ENCODE data around the gene NOL8. TPM values are rescaled to one million over a fixed set of nuclear protein-coding genes. Genes with fewer than 3 reads are reported as not detected.

The NOL8 gene
- total RNA-seq, 1 donor from 2014 or later: 15.5 TPM

DNA sequence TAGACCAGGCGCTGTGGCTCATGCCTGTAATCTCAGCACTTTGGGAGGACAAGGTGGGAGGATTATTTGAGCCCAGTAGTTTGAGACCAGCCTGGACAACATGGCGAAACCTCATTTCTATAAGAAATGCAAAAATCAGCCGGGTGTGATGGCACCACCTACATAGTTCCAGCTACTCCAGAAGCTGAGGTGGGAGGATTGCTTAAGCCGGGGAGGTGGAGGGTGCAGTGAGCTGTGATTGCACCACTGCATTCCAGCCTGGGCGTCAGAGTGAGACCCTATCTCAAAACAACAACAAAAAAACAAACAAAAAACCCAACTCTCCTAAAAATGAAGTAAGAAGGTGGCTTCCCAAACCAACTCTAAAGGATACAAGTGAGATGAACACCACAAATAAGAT is 54.6 kb downstream of the NOL8 start:
- DNase-seq (ENCODE audit: low read depth in 2 of 2): no peak

DNA sequence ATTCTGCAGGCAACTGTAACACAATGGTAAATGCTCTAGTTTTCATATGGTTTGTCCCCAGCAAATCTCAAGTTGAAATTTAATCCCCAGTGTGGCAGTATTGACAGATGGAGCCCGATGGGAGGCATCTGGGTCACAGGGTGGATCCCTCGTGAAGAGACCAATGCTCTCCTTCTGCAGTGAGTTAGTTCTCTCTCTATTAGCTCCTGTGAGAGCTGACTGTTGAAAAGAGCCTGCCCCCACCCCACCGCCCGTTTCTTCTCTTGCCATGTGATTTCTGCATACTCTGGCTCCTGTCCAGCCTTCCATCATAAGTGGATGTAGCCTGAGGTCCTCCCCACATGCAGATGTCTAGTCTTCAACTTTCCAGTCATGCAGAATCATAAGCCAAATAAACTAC is 58.7 kb downstream of the NOL8 start:
- no peak for DNase-seq (ENCODE audit: low read depth in 2 of 2)

DNA sequence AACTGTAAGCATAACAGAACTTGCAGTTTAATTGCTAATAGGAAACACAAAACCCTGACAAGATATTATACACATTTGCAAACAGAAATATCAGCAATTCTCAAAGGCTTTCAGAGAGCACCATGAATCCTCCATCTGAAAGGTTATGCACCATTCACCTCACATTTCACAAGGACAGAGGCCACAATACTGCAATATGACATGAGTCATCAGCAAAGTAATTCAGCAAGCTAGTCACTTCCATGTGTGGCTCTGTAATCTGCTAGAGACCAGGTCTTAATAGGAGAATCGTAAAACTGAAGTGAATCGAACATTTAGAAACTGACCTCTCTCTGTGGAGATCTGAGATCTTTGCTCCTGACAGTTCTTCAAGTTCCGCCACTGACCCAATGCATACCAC is 60.0 kb downstream of the NOL8 start:
- no peak for DNase-seq (ENCODE audit: low read depth in 2 of 2)

DNA sequence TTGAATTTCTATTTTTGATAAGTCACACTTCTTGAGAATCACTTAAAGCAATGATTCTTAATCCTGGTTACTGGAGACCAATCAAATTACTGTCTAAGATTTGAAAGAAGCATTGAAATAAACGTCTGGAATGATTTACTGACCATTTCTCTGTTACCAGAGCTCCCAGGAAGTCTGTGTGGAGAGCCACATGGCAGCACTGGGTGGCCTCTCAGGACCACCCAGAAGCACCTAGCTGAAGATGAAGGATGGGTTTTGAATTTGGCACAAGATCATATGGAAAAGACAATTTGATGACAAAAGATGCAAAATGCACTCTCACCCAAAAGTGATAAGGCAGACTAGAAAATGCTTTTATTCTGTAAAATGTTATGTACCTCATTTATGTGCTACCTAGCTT is 62.0 kb downstream of the NOL8 start:
- no peak for DNase-seq (ENCODE audit: low read depth in 2 of 2)

DNA sequence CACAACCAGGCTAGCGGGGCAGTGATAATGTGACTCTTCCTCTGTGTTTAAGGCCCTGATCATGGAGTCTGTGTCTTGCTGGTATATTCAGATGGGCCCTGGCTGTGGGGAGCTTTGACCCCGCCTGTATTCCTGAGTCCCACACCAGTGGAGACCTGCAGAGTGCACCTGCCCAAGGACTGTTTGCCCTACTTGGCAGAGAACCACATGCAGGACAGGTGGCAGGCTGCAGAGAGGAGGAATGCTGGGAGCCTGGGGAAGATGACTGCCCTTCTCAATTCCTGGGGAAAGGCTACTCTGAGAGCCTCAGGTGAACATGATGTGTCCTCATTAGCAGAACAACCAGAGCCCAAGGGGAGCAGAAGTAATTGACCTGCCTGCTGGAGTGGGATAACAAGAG is 67.8 kb downstream of the NOL8 start:
- no peak for DNase-seq (ENCODE audit: low read depth in 2 of 2)

DNA sequence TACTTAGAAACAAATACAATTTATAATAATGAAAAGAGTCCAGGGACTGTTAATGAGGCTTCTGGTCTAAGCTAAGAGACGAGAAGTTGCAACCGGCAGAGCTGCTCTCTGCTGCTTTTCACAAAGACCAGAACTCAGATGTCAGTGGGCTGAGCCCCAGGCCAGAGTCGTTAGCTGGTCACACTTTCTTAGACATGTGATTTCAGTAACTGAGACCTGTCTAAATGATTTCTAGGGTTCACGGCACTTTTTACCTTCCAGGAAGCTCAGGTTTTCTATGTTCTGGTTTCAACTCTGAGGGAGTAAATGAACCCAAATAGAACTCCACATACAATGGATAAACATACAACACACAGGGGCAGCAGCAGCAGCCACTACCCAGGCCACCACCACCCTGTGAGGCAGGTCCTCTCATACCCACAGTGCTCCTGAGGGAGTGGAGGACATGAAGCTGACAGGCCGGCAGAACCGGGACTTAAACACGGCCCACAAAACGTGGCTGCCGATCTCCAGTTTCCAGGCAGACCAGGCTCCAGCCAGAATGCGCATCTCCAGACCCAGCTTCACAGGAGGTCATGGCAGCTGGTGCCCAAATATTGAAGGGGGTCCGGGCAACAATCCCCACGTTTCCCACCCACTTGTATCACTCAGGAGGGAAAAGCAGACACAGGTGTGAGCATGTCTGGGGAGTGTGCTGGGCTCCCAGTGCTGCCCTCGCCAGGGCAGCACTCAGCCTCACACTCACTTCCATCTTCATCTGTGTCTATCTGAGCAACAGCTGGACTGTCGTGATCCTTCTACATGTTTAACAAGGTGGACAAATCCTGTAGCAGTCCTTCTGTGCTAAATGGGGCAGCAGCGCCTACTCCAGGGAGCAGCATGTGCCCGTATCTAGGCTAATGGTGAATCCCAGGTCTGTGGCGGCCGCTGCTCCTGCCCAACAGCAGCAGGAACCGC is 70.5 kb downstream of the NOL8 start:
- DNase-seq (ENCODE audit: low read depth in 2 of 2): no peak

DNA sequence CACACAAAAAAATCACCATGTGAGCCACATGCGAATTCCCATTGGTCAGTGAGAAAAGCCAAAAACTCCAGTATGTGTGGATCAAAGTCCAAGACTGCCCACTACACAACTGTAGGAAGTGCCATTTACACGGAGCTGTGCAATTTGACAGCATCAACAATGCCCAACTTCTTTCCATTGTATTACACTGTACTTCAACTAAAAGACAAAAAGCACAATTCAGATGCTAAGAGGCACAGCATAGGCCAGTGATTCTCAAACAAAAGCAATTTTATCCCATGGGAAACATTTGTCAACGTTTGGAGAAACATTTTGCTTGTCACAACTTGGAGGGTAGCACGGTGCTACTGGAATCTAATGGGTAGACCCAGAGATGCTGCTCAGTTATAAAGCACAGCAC is 71.5 kb downstream of the NOL8 start:
- no peak for DNase-seq (ENCODE audit: low read depth in 2 of 2)

DNA sequence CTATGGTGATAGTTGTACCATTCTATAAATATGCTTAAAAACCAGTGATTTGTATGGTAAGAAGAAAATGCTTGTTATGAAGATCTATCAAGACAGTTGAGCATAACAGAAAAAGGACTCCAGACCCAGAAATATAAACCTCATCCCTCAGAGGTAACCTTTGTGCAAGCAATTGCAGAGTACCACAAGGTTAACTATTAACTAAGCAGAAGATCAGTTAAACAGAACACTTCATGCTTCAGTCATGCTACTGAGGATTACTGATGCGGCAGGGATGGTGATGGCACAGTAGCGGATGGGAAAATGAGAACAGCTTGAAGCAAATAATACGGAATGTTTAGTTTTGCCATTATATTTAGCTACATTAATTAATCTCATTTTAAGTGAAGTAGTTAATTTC is 77.2 kb downstream of the NOL8 start:
- DNase-seq (ENCODE audit: low read depth in 2 of 2): no peak

Other genes with a start within 250 kb of the NOL8 start
- 76.1 and 105 TPM in 2 replicates for gene SPTLC1, start 209.9 kb downstream of the NOL8 start, total RNA-seq
- 88.3 and 110 TPM in 2 replicates for gene IARS1, start 31.7 kb downstream of the NOL8 start, total RNA-seq
- gene CENPP, start 603 bp upstream of the NOL8 start, total RNA-seq: 1.6 and 2.0 TPM in 2 replicates
- gene OGN, start 79.2 kb upstream of the NOL8 start, total RNA-seq: not detected in 2 replicates
- gene OMD, start 99.1 kb upstream of the NOL8 start, total RNA-seq: not detected in 2 replicates
- gene ASPN, start 157.2 kb upstream of the NOL8 start, total RNA-seq: not detected in 2 replicates
- gene ECM2, start 210.6 kb upstream of the NOL8 start, total RNA-seq: not detected in 2 replicates